ENCODE results near the gene PTTG1.

Gene PTTG1

DNA sequence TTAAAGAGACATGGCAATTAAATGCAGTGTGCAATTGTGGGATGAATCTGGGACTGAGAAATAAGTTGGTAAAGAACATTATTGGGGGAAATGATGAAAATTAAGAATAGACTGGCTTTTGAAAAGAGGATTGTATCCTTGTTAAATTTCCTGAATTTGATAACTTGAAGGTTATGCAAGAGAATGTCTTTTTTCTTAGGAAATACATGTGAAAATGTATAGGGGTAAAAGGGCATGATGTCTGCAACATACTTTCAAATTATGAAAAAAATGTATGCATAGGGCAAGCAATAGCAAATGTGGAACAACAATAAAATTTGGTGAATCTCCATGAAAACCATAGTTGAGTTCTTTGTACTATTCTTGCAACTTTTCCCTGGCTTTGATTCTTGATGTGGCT, 24.1 kb downstream of the PTTG1 start:
- TF ChIP-seq CTCF (IDR thresholded peaks at IDR 0.05; ENCODE audit: low read depth, low read length): no peak
- no peak for DNase-seq (ENCODE audit: extremely low read depth, low read depth)

DNA sequence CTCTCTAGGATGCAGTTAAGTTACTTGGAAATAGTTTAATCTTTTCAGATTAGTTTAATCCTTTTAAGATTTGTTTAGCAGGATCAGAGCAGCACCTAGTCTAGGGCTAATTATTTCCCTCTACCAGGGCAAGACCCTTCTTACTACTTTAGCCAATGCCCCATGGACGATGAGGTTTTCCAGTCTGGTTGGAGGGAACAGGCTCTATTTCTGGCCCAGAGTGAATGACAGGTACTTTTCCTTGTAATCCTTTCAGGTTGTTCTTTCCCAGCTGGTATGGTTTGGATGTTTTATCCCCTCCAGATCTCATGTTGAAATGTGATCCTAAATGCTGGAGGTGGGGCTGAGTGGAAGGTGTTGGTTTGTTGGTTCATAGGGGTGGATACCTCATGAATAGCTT, 27.2 kb downstream of the PTTG1 start:
- no peak for DNase-seq (ENCODE audit: extremely low read depth, low read depth)
- TF ChIP-seq CTCF (IDR thresholded peaks at IDR 0.05; ENCODE audit: low read depth, low read length): no peak

DNA sequence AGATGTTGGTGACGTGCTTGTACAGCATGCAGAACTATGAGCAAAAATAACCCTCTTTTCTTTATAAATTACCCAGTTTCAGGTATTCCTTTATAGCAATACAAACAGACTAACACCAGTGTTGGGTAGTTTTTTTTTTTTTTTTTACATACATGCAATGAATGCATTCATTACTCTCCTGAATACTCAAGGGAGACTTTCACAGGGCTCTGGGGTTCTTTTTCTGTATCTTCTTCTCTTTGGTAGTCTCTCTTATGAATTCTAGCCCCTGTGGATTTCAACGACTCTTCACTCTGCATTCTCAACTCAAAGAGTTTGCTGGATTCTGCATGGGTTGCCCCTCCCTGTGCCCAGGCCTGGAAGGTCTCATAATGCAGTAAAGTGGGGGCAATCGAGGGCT, 27.8 kb downstream of the PTTG1 start:
- TF ChIP-seq CTCF (IDR thresholded peaks at IDR 0.05; ENCODE audit: low read depth, low read length): no peak
- no peak for DNase-seq (ENCODE audit: extremely low read depth, low read depth)

DNA sequence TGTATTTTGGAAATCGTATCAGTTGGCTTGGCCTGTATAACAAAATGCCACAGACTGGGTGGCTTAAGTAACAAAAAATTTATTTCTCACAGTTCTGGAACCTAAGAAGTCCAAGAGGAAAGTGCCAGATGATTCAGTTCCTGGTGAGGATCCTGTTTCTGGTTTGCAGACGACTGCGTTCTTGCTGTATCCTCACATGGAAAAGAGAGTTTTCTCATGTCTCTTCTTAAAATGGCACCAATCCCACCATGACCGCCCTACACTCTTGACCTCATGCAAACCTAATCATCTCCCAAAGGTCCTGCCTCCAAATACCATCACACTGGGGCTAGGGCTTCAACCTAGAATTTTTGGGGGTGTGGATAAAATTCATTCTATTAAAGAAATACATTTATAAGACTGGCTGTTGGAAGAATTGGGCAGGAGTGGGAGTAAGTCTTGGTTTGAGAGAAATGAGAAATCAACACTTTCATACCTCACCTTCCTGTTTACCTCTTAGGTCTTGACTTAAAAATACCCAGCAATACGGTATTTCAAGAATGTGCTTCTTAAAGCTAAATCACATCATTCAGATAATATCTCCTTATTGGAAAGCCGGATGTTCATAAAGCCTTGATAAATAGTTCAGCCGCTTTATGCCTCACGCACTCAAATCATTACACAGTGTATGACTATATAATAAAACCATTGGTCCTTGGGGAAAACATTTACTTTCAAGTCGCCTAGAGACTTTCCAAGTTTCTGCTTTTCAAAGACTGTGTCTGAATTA, 28.7 kb downstream of the PTTG1 start:
- no peak for TF ChIP-seq CTCF (IDR thresholded peaks at IDR 0.05; ENCODE audit: low read depth, low read length)
- no peak for DNase-seq (ENCODE audit: extremely low read depth, low read depth)

DNA sequence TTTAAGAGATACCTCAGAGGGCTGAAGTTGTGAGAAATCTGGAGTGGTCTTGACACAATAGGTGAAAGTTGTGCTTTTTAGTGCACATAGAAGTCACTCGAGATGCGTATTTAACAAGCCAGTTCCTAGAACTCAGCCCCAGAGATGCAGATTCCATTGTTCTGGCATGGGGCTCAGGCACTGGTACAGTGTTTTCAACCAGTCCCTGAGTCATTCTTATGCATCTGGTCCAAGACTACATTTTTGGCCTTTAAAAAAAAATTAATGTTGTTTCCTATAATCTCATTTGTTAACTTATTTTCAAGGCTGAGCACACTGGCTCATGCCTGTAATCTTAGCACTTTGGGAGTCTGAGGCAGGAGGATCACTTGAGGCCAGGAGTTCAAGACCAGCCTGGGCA, 29.6 kb downstream of the PTTG1 start:
- no peak for TF ChIP-seq CTCF (IDR thresholded peaks at IDR 0.05; ENCODE audit: low read depth, low read length)
- no peak for DNase-seq (ENCODE audit: extremely low read depth, low read depth)

DNA sequence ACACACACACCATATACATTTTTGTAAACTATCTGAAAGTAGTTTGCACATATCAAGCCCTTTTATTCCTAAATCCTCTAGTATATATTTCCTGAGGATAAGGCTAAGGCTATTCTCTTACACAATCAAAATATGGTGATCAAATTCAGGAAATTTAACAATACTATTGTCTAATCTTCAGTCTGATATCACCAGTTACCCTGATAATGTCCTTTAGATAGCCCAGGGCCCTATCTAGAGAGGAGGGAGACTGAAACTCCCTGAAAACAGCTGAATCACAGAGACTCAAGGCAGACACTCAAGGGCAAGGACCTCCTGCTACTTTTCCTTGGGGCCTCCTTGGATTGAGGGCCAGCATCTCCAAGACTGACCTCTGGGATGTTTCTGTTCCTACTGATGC, 30.4 kb downstream of the PTTG1 start:
- no peak for TF ChIP-seq CTCF (IDR thresholded peaks at IDR 0.05; ENCODE audit: low read depth, low read length)
- DNase-seq (ENCODE audit: extremely low read depth, low read depth): no peak

DNA sequence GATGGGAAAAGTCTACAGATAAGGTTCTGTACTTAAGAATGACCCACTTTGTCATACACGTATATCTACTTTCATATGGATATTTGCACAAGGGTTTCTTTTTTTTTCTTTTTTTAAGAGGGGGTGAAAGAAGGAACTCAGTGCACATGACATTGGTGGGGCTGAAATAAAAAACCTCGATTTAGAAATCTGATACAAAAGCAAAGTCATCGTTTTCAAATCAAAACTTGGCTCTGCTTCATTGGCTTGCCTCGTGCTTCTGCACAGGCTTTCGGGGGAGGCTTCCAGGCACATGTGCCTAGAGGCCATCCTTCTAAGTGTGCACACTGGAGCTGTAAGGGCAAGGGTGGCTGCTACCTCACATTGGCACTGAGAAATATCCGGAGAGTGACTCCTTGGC, 31.1 kb downstream of the PTTG1 start:
- DNase-seq (ENCODE audit: extremely low read depth, low read depth): no peak
- no peak for TF ChIP-seq CTCF (IDR thresholded peaks at IDR 0.05; ENCODE audit: low read depth, low read length)
